Hypothalamus (tissue), 51 donors: Measurements from ENCODE around the gene OGT.
"Not testable (repeated sequence)": the region's sequence is repeated elsewhere in the genome, so short reads cannot be mapped to it uniquely, and the experiment has no call there.

Experiments
- DNase-seq, 51 donors: peaks; one replicate each; lab custom pipeline; 2025; lab: John Stamatoyannopoulos, UW

The OGT gene

DNA sequence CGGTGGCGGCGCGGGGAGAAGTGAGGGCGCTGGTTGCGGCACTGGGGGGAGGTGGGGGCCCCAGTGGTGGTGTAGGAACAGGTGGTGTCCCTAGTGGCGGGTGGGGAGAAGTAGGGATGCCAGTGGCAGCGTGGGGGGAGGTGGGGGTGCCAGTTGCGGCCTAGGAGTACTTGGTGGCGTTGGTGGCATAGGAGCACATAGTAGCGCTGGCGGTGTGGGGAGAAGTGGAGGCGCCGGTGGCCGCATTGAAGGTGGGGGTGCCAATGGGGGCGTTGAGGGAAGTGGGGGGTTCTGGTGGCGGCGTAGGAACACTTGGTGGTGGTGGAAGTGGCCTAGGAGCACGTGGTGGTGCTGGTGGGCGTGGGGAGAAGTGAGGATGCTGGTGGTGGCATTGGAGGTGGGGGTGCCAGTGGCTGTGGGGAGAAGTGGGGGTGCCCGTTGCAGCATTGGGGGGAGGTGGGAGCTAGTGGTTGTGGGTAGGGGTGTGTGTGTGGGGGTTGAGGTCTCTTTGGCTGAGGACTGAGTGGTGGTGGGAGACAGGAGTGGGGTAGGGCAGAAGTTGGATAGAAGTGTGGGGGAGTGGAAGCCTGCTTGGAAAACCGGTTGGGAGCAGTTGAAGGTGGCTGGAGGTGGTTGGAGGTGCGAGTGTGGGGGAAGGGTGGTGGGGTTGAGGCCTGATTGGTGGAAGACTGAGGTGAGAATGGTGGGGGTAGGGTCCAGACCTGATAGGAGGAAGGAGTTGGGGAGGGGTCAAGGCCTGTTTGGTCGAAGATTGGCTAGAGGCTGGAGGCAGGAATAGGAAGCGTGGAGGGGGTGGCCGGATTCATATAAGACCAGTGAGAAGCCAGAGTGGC, 46.5 kb downstream of the OGT start:
- DNase-seq = no peak

DNA sequence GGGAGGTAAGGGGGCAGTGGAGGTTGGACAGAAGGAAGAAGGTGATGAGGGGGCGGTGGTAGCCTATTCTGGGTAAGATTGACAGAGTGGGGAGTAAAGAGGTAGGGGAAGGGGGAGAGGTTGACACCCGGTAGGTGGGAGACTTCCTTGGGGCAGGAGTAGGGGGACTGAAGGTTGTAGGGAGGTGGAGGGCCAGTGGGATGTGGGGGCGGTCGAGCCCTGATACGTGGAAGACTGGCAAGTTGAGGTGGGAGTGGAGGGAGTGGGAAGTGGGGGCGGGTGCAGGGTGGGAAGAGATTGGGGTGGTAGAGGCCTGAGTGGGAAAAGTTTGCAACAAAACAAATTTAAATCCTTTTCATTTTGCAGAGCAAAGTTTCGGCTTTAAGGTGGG, 47.1 kb downstream of the OGT start:
- no peak for DNase-seq

DNA sequence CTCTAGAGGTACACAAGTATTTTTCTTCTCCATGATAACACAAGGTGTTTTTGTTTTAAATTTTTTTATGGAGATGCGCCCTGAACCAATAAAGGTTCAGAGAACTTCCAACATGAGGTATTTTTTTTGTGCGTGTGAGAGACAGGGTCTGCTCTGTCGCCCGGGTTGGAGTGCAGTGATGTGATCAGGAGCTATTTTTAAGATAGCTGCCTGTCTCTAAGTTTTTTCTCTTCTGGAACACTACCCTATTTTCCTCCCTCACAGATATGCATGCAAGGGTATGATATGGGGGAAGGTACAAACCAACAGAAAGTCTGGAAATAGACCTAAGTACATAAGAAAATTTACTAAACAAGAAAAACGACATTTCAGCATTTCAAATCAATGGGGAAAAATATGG, 48.3 kb downstream of the OGT start:
- DNase-seq = no peak

- DNase-seq = no peak
These were observed 54.0 kb downstream of the OGT start for GRCh38 chrX:71586929-71587328.

GRCh38 chrX:71593210-71593609, 60.3 kb downstream of the OGT start:
- not testable (repeated sequence) for DNase-seq

- DNase-seq = no peak
These were observed 67.1 kb downstream of the OGT start for GRCh38 chrX:71599965-71600364.

DNA sequence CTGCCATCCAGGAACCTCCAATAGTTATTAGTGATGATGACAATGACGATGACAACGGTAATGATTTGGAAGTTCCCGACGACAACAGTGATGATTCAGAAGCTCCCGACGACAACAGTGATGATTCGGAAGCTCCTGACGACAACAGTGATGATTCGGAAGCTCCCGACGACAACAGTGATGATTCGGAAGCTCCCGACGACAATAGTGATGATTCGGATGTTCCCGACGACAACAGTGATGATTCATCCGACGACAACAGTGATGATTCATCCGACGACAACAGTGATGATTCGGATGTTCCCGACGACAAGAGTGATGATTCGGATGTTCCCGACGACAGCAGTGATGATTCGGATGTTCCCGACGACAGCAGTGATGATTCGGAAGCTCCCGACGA, 70.7 kb downstream of the OGT start:
- DNase-seq = no peak

GRCh38 chrX:71604141-71604540, 71.2 kb downstream of the OGT start:
- no peak for DNase-seq

GRCh38 chrX:71604796-71605568, 72.1 kb downstream of the OGT start:
- DNase-seq = no peak

GRCh38 chrX:71606536-71607216, 73.8 kb downstream of the OGT start:
- no peak for DNase-seq

GRCh38 chrX:71607488-71607887, 74.6 kb downstream of the OGT start:
- DNase-seq = no peak

DNA sequence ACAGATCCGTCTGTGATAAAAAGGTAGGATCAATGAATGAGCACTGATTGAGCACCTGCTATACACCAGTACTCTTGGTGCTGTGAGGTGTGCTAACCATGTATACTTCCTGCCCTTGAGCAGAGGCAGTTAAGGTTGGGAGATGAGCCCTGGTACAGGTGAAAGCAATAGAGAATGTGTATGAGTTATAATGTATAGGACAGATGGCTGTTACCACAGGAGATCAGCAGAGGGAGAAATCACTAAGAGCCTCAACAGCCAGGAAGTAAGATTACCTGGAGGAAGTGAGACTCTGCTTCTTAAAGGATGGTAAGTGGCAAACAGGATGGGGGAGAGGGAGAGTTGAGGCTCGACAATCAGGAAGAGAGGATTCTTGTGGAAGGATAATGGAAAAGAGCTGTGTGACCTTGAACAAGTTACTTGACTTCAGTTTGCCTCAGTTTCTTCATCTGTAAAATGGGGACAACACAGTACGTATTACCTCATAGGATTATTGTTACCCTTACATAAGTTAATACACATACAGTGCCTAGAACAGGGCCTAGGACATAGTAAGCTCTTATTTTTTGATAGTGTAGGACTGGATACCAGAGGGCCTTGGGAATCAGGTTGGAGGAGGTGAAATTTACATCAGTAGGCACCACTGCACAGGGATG, 76.3 kb downstream of the OGT start:
- no peak for DNase-seq

DNA sequence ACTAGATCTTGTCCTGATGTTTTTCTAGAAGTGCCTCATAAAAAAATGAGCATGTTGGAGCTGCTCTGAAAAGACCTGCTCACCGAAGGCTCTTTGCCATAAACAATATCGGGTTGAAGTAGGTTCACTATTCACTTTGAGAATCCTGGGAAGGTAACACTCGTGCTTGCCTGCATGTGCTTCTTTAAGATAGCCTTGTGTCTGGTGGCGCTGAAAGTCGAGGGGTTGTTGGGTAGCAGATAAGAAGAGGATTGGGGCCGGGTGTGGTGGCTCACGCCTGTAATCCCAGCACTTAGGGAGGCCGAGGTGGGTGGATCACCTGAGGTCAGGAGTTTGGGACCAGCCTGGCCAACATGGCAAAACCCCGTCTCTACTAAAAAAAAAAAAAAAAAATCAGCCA, 78.8 kb downstream of the OGT start:
- DNase-seq = not testable (repeated sequence)

DNA sequence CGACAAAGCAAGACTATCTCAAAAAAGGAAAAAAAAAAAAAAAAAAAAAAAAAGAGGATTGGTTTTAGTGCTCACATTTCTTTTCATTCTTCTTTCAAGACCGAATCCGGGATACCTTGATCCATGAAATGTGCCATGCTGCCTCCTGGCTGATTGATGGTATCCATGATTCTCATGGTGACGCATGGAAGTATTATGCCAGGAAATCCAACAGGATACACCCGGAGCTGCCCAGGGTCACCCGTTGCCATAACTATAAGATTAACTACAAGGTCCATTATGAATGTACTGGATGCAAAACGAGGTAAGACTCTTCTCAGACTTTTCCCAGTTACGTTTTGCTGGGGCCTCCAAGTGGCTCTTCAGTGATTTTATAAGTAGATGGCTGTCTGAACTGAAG, 79.4 kb downstream of the OGT start:
- DNase-seq = no peak

DNA sequence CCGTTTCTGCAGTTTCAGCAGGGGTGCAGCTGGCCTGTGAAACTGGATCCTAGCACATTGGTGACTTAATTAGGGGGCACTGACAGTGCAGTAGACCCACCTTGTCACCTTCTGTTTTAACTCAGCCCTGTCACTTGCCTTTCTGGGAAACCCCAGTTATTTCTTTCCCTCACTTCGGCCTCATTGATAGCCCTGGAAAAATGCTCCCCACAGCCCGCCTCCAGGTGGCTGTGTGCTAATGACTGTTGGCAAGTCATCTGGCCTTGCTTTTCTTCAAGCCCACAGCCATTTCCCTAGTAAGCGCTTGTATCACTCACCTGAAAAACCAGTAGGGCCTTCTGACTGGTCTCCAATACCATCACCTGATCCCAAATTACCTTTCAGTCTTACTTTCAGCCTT, 82.2 kb downstream of the OGT start:
- no peak for DNase-seq

- DNase-seq = no peak
These were observed 83.0 kb downstream of the OGT start for GRCh38 chrX:71615954-71616353.

- DNase-seq = peak in 2 of 51 donors; percentile 1 to 100
These were observed 84.0 kb downstream of the OGT start for GRCh38 chrX:71616672-71617529.

DNA sequence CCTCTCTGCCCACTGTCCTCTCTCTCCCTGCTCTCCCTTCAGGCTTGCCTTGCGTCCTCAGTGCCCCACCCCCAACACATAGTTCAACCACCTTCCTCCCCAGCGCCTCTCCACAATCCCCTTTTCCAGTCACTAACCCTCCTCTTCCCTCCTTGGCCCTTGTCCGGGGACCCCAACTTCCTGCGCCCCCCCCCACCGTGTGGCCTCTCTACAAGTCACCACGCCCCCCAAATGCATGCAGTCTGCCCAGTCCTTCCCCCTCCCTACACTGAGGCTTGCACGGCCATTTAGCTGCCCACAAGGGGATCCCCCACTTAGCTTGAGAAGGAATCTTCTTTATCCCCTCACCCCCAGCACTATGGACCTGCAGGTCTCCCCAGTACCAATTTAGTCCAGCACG, 84.8 kb downstream of the OGT start:
- DNase-seq = no peak

DNA sequence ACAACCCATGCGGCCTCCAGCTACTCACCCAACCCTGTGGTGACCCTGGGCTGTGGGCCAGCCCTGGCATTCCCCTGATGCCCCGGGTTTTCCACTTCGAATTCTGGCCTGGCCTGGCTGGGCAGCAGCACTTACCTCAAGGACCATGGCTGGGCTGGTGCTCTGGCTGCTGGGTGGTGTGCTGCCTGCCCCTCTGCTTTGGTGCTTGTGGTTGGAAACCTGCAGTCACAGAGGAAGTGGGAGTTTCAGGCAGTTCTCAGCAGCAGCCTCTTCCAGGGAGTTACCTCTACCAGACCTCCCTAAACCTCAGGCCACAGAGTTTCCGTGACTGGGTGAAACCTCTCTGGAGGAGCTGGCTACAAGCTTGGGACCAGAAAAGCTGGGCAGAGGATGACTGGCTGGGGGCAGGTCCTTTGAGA, 85.4 kb downstream of the OGT start, which contains the start of gene CXCR3:
Gene CXCR3 (minus strand): TSS at position 209 of the 419 bp plus-strand sequence. CDS start 62 bp downstream, at position 147.
- peak in 1 of 51 donors; percentile 0 for DNase-seq

GRCh38 chrX:71618787-71619186, 85.9 kb downstream of the OGT start:
- no peak for DNase-seq
